H9 (cell line): Measurements from ENCODE around the gene KIF6. TPM values are rescaled to one million over a fixed set of nuclear protein-coding genes. Genes with fewer than 3 reads are reported as not detected.

Experiments used
- DNase-seq: peaks from one replicate; pipeline ENCODE4 v3.0.0-alpha.2; 2017
- H2AFZ ChIP-seq: one replicate; pipeline ENCODE4 v1.6.1; 2013; ENCODE audit warnings: mild to moderate bottlenecking, low read length, control low read depth, moderate library complexity
- H2AK5ac ChIP-seq: 2 replicates; pipeline ENCODE4 v1.6.1; 2013; ENCODE audit warnings: low read length, control low read depth, mixed read lengths; ENCODE audit not compliant: insufficient read length
- H2BK120ac ChIP-seq: one replicate; pipeline ENCODE4 v1.6.1; 2013; ENCODE audit warnings: low read depth, mild to moderate bottlenecking, low read length, control low read depth, inconsistent platforms; ENCODE audit not compliant: poor library complexity, severe bottlenecking
- H2BK12ac ChIP-seq: 2 replicates; pipeline ENCODE4 v1.6.1; 2013; ENCODE audit warnings: low read length, control low read depth, mixed read lengths, low read depth; ENCODE audit not compliant: insufficient read length
- H2BK15ac ChIP-seq: 2 replicates; pipeline ENCODE4 v1.6.1; 2013; ENCODE audit warnings: low read depth, low read length, control low read depth
- H2BK20ac ChIP-seq: one replicate; pipeline ENCODE4 v1.6.1; 2013; ENCODE audit warnings: low read depth, mild to moderate bottlenecking, low read length, control low read depth, inconsistent platforms; ENCODE audit not compliant: poor library complexity, severe bottlenecking
- H2BK5ac ChIP-seq: 2 replicates; pipeline ENCODE4 v1.6.1; 2013; ENCODE audit warnings: low read length, control low read depth, mixed read lengths; ENCODE audit not compliant: insufficient read length
- H3K14ac ChIP-seq: 2 replicates; pipeline ENCODE4 v1.6.1; 2013; ENCODE audit warnings: low read length, control low read depth; ENCODE audit not compliant: insufficient read depth
- H3K18ac ChIP-seq: 2 replicates; pipeline ENCODE4 v1.6.1; 2013; ENCODE audit warnings: low read depth, mild to moderate bottlenecking, mixed read lengths, low read length, control low read depth; ENCODE audit not compliant: insufficient read length
- H3K23ac ChIP-seq: 2 replicates; pipeline ENCODE4 v1.6.1; 2013; ENCODE audit warnings: low read length, control low read depth, mixed read lengths, low read depth; ENCODE audit not compliant: insufficient read length
- H3K23me2 ChIP-seq: 2 replicates; pipeline ENCODE4 v1.6.1; 2013; ENCODE audit warnings: low read depth, mild to moderate bottlenecking, mixed read lengths, low read length, control low read depth; ENCODE audit not compliant: insufficient read length, poor library complexity, severe bottlenecking
- H3K27ac ChIP-seq: 2 replicates; pipeline ENCODE4 v1.5.1; 2013; ENCODE audit warnings: low read length, control low read depth, mixed read lengths, low read depth; ENCODE audit not compliant: insufficient read length
- H3K27me3 ChIP-seq: 2 replicates; pipeline ENCODE4 v1.6.1; 2013; ENCODE audit warnings: low read length, control low read depth, inconsistent platforms; ENCODE audit not compliant: insufficient read depth
- H3K4ac ChIP-seq: 2 replicates; pipeline ENCODE4 v1.6.1; 2013; ENCODE audit warnings: low read depth, mild to moderate bottlenecking, control low read depth, inconsistent platforms, low read length, moderate library complexity
- H3K4me1 ChIP-seq: 2 replicates; pipeline ENCODE4 v1.6.1; 2013; ENCODE audit warnings: low read length, control low read depth, inconsistent platforms; ENCODE audit not compliant: insufficient read depth
- H3K4me2 ChIP-seq: 2 replicates; pipeline ENCODE4 v1.6.1; 2013; ENCODE audit warnings: low read length, control low read depth, mixed read lengths; ENCODE audit not compliant: insufficient read length, insufficient read depth
- H3K56ac ChIP-seq: 2 replicates; pipeline ENCODE4 v1.6.1; 2013; ENCODE audit warnings: low read depth, mild to moderate bottlenecking, mixed read lengths, low read length, control low read depth; ENCODE audit not compliant: insufficient read length
- H3K79me1 ChIP-seq: 2 replicates; pipeline ENCODE4 v1.6.1; 2013; ENCODE audit warnings: low read depth, mild to moderate bottlenecking, moderate library complexity, low read length, control low read depth, inconsistent platforms; ENCODE audit not compliant: insufficient read depth, poor library complexity, severe bottlenecking
- H3K79me2 ChIP-seq: 2 replicates; pipeline ENCODE4 v1.6.1; 2013; ENCODE audit warnings: low read length, control low read depth, inconsistent platforms; ENCODE audit not compliant: insufficient read depth
- H3K9ac ChIP-seq: 2 replicates; pipeline ENCODE4 v1.6.1; 2013; ENCODE audit warnings: low read length, control low read depth, mixed read lengths; ENCODE audit not compliant: insufficient read length; ENCODE audit errors: extremely low read depth
- H3K9me3 ChIP-seq: one replicate; pipeline ENCODE4 v1.6.1; 2013; ENCODE audit warnings: low read depth, low read length, inconsistent platforms; ENCODE audit not compliant: control insufficient read depth
- H3T11ph ChIP-seq: one replicate; pipeline ENCODE4 v1.6.1; 2013; ENCODE audit warnings: mild to moderate bottlenecking, low read length, control low read depth, inconsistent platforms
- H4K20me1 ChIP-seq: one replicate; pipeline ENCODE4 v1.6.1; 2013; ENCODE audit not compliant: control insufficient read depth, insufficient read length, insufficient read depth
- H4K5ac ChIP-seq: 2 replicates; pipeline ENCODE4 v1.6.1; 2013; ENCODE audit warnings: low read depth, mild to moderate bottlenecking, mixed read lengths, low read length, control low read depth; ENCODE audit not compliant: insufficient read length
- H4K8ac ChIP-seq: replicated peaks from 2 replicates; pipeline ENCODE4 v1.6.1; 2013; ENCODE audit warnings: low read length, control low read depth, mixed read lengths, low read depth; ENCODE audit not compliant: insufficient read length
- H4K91ac ChIP-seq: 2 replicates; pipeline ENCODE4 v1.6.1; 2013; ENCODE audit warnings: low read depth, mild to moderate bottlenecking, moderate library complexity, mixed read lengths, low read length, control low read depth; ENCODE audit not compliant: insufficient read length
- H3K27ac Mint-ChIP-seq, 3 experiments: 2 replicates in 2 of 3; 3 replicates in 1 of 3; pipeline ENCODE4 v1.8.0; 2020 to 2021; ENCODE audit warnings: mixed read lengths in 3 of 3, mild to moderate bottlenecking in 1 of 3, moderate library complexity in 1 of 3
- H3K27me3 Mint-ChIP-seq: 2 replicates; pipeline ENCODE4 v1.8.0; 2021; ENCODE audit warnings: low read depth, mild to moderate bottlenecking, moderate library complexity, mixed read lengths
- H3K36me3 Mint-ChIP-seq, 3 experiments: 2 replicates in 2 of 3; 3 replicates in 1 of 3; pipeline ENCODE4 v1.8.0; 2020 to 2021; ENCODE audit warnings: low read depth in 3 of 3, mixed read lengths in 3 of 3; ENCODE audit not compliant: insufficient read depth in 1 of 3
- H3K4me1 Mint-ChIP-seq, 2 experiments: 2 replicates each; pipeline ENCODE4 v1.8.0; 2020; ENCODE audit warnings: mixed read lengths in 2 of 2
- H3K4me3 Mint-ChIP-seq, 2 experiments: 2 replicates in 1 of 2; 3 replicates in 1 of 2; pipeline ENCODE4 v1.8.0; 2020 to 2021; ENCODE audit warnings: mild to moderate bottlenecking in 2 of 2, mixed read lengths in 2 of 2, moderate library complexity in 1 of 2
- H3K9me3 Mint-ChIP-seq, 2 experiments: 2 replicates in 1 of 2; 3 replicates in 1 of 2; pipeline ENCODE4 v1.8.0; 2020; ENCODE audit warnings: mild to moderate bottlenecking in 2 of 2, mixed read lengths in 2 of 2, moderate library complexity in 1 of 2
- CTCF ChIP-seq: fragments of 200-600 bp; sonication (generic); conservative IDR thresholded peaks from 3 replicates; pipeline ENCODE4 v1.8.0; 2021; ENCODE audit warnings: antibody characterized with exemption, mild to moderate bottlenecking
- WGBS: extraction: QIAGEN DNeasy Blood & Tissue Kit; methylation state at CpG from one replicate; pipeline ENCODE4 v1.1.7; 2013; ENCODE audit warnings: missing lambda C conversion rate, low lambda C conversion rate, mixed read lengths; ENCODE audit not compliant: insufficient read length; ENCODE audit errors: extremely low coverage; 5-methylcytosine and 5-hydroxymethylcytosine counted together
- total RNA-seq: library from RNA; stranded (reverse); gene quantifications from 2 replicates; pipeline ENCODE4 v1.2.1, GENCODE V29; 2021

Gene KIF6
- total RNA-seq, 1 experiment from 2014 or later, result 0.63 TPM

DNA sequence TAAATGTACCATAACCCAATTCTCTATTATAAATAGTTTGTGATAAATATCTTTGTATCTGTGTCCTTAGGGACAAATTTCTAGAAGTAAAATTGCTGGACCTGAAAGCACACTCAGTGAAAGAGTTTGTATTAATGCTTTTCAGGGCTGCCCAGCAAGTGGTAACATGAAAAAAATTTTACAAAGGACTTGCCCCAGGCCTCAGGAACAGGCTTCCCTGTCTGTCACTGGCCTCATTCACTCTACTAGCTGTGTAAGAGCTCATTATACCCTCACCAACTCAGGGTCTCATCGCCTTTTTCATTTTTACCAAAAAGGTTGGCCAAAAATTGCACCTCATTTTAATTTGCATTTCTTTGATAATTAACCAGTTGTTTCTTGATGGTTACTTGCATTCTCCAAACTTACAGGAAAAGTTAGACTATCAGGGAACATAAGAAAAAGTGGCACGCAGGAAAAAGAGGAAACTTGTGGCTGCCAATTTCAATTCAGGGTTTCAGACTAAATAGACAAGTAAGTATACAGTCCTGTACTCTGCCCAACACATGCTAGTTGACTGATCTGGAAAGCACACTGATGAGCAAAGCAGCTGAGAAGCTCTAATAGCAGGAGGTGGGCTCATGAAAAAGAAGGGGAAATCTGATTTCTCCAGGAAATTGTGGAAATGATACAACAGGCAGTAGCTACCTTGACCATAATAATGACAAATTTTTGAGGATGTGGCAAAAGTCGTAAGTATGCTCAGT, 161.5 kb downstream of the KIF6 start:
- Histone ChIP-seq H4K8ac (no peak overlapping the region), H3K56ac (no peak overlapping the region), H2AK5ac (no peak overlapping the region), H4K91ac (no peak overlapping the region), H3K79me2 (no peaks in the 10 kb centered on the region), H3K27ac (no peak overlapping the region), H2BK15ac (no peak overlapping the region), H2BK120ac (no peak overlapping the region), H2AFZ (no peak overlapping the region), H3K9ac (no peak overlapping the region), H3T11ph (no peak overlapping the region), H3K18ac (no peak overlapping the region), H3K9me3 (no peaks in the 10 kb centered on the region), H2BK12ac (no peak overlapping the region), H4K5ac (no peak overlapping the region), H4K20me1 (no peaks in the 10 kb centered on the region), H3K14ac (no peak overlapping the region), H2BK5ac (no peak overlapping the region), H2BK20ac (no peak overlapping the region), H3K4me2 (no peak overlapping the region), H3K27me3 (no peaks in the 10 kb centered on the region), H3K23me2 (no peaks in the 10 kb centered on the region), H3K4me1 (no peaks in the 10 kb centered on the region), H3K79me1 (no peaks in the 10 kb centered on the region), H3K4ac (no peak overlapping the region), H3K23ac (no peak overlapping the region)
- Mint-ChIP-seq H3K4me1 (no peaks in the 10 kb centered on the region), H3K4me3 (no peak overlapping the region), H3K9me3 (no peaks in the 10 kb centered on the region), H3K36me3 (no peaks in the 10 kb centered on the region), H3K27ac (no peak overlapping the region), H3K27me3 (no peaks in the 10 kb centered on the region; the same call in 1 of the 2 replicates)
- no CpG with 5 or more reads among the region's 3 CpGs for WGBS
- no peak for DNase-seq
- TF ChIP-seq CTCF, result no peak
